MCF 10A (cell line): ENCODE results near the gene TBC1D19. TPM values are rescaled to one million over a fixed set of nuclear protein-coding genes. Genes with fewer than 3 reads are reported as not detected.
"Not testable (repeated sequence)": the region's sequence is repeated elsewhere in the genome, so short reads cannot be mapped to it uniquely, and the experiment has no call there.

Experiments
- BruUV-seq: library from RNA; stranded (reverse); fragments of 400-500 nt; replicated peaks from 2 replicates; lab custom pipeline; 2021; lab: Mats Ljungman, UMichigan
- CTCF ChIA-PET: fragments of 300-600 bp; sonication (Branson Sonifier 250); formaldehyde crosslinking; extraction: SDS; loops from one replicate; lab custom pipeline; 2021; ENCODE audit warnings: antibody characterized with exemption, inconsistent platforms; lab: Yijun Ruan, JAX
- POLR2A ChIA-PET: fragments of 300-600, 350-650 bp; sonication (Branson Sonifier 250); formaldehyde crosslinking; extraction: SDS; loops from one replicate; lab custom pipeline; 2020; ENCODE audit warnings: antibody characterized with exemption, inconsistent platforms; lab: Yijun Ruan, JAX
- DNase-seq: peaks from one replicate; pipeline ENCODE4 v3.0.0-alpha.2; 2018; ENCODE audit not compliant: unreplicated experiment
- H3K27ac Mint-ChIP-seq: one replicate; pipeline ENCODE4 v1.8.0; 2022; ENCODE audit warnings: mild to moderate bottlenecking, low read depth, mixed read lengths; ENCODE audit not compliant: unreplicated experiment
- H3K27me3 Mint-ChIP-seq: one replicate; pipeline ENCODE4 v1.8.0; 2022; ENCODE audit warnings: mixed read lengths; ENCODE audit not compliant: insufficient read depth, unreplicated experiment
- H3K36me3 Mint-ChIP-seq: one replicate; pipeline ENCODE4 v1.8.0; 2022; ENCODE audit warnings: mild to moderate bottlenecking, moderate library complexity, mixed read lengths; ENCODE audit not compliant: insufficient read depth, unreplicated experiment
- H3K4me1 Mint-ChIP-seq: one replicate; pipeline ENCODE4 v1.8.0; 2022; ENCODE audit warnings: mixed read lengths; ENCODE audit not compliant: insufficient read depth, unreplicated experiment
- H3K4me3 Mint-ChIP-seq: one replicate; pipeline ENCODE4 v1.8.0; 2022; ENCODE audit warnings: mild to moderate bottlenecking, moderate library complexity, mixed read lengths; ENCODE audit not compliant: unreplicated experiment
- H3K9me3 Mint-ChIP-seq: one replicate; pipeline ENCODE4 v1.8.0; 2022; ENCODE audit warnings: mixed read lengths; ENCODE audit not compliant: unreplicated experiment
- intact Hi-C: fragments of 100-400 bp; cut with micrococcal nuclease; formaldehyde crosslinking; loops from 2 replicates; pipeline ENCODE4 v1.14.1; 2022
- total RNA-seq: library from RNA; stranded (reverse); gene quantifications from 2 replicates; pipeline ENCODE4 v1.2.3, GENCODE V29; 2022
- TF ChIP-seq, protein P1 (sequence below): fragments of 200-600 bp; IDR thresholded peaks from one replicate; pipeline ENCODE4 v1.8.0; 2022; ENCODE audit warnings: antibody characterized with exemption, mild to moderate bottlenecking; ENCODE audit not compliant: unreplicated experiment

The TBC1D19 gene
- total RNA-seq, 1 experiment from 2014 or later, result 9.6 TPM

DNA sequence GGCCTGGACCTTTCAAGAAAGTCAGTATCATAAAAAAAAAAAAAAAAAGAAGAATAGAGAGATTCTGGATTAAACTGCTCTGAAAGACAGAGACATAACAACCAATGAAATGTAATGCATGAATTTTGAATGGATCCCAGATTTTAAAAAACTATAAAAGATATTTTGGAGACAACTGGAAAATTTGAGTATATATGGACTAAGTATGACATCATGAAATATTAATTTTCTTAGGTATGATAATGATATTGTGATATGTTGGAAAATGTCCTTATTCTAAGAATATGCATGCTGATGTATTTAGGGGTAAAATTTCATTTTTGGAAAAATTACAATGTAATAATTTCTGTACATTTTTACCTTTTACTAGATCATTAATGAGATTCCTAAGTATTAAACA lies 52.6 kb downstream of the TBC1D19 start:
- H3K27ac Mint-ChIP-seq, result no peak overlapping the region
- CTCF ChIA-PET, result no interaction called here
- intact Hi-C loops, result no loop called here

GRCh38 chr4:26640639-26641038 lies 56.8 kb downstream of the TBC1D19 start:
- BruUV-seq, H3K27me3 Mint-ChIP-seq: not testable (repeated sequence)

More for the DNA sequence above, 52.6 kb downstream of the TBC1D19 start:
- Mint-ChIP-seq H3K27me3 (no peaks in the 10 kb centered on the region), H3K9me3 (no peaks in the 10 kb centered on the region), H3K4me1 (no peaks in the 10 kb centered on the region), H3K4me3 (no peak overlapping the region), H3K36me3 (peaks cover 8% of the 10 kb centered on the region)
- no peak for DNase-seq
- no TSS peak for BruUV-seq
- POLR2A ChIA-PET, result no interaction called here
- TF ChIP-seq, protein P1, sequence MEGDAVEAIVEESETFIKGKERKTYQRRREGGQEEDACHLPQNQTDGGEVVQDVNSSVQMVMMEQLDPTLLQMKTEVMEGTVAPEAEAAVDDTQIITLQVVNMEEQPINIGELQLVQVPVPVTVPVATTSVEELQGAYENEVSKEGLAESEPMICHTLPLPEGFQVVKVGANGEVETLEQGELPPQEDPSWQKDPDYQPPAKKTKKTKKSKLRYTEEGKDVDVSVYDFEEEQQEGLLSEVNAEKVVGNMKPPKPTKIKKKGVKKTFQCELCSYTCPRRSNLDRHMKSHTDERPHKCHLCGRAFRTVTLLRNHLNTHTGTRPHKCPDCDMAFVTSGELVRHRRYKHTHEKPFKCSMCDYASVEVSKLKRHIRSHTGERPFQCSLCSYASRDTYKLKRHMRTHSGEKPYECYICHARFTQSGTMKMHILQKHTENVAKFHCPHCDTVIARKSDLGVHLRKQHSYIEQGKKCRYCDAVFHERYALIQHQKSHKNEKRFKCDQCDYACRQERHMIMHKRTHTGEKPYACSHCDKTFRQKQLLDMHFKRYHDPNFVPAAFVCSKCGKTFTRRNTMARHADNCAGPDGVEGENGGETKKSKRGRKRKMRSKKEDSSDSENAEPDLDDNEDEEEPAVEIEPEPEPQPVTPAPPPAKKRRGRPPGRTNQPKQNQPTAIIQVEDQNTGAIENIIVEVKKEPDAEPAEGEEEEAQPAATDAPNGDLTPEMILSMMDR, result no peak

GRCh38 chr4:26647523-26648224 lies 63.8 kb downstream of the TBC1D19 start:
- BruUV-seq, result no TSS peak
- intact Hi-C loops, result no loop called here
- peaks cover 12% of the 10 kb centered on the region for H3K9me3 Mint-ChIP-seq

More at GRCh38 chr4:26640639-26641038, 56.8 kb downstream of the TBC1D19 start:
- H3K4me3 Mint-ChIP-seq, DNase-seq, H3K9me3 Mint-ChIP-seq, H3K27ac Mint-ChIP-seq, CTCF ChIA-PET, intact Hi-C loops, H3K4me1 Mint-ChIP-seq, POLR2A ChIA-PET: not testable (repeated sequence)
- peaks cover 14% of the 10 kb centered on the region for H3K36me3 Mint-ChIP-seq

DNA sequence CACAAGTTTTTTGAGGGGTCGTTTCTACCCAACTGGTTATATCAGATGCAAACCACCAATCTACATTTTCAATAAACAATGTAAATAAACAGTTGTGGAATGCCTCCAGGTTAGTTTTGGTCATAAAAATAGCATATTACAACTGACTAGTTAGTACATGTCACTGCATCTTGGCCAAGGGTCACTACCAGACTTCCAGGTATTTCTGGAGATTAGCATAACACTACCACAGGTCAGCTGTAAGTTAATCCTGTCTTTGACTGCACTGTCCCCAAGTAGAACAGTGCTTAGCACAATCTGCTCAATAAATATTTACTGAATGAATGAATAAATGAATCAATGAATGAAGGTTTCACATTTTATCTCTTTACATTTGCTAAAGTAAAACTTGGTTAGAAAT lies 64.4 kb downstream of the TBC1D19 start:
- no TSS peak for BruUV-seq
- intact Hi-C loops, result no loop called here
- Mint-ChIP-seq H3K4me1 (no peaks in the 10 kb centered on the region), H3K4me3 (no peak overlapping the region), H3K9me3 (peaks cover 15% of the 10 kb centered on the region), H3K27me3 (no peaks in the 10 kb centered on the region), H3K27ac (no peak overlapping the region), H3K36me3 (peaks cover 6% of the 10 kb centered on the region)
- ChIA-PET POLR2A (no interaction called here), CTCF (interaction anchor here (0.7 kb wide), 1 partner anchor 948 kb away, joined by 3 read pairs; no protein-coding TSS in a partner anchor)
- DNase-seq, result no peak
- TF ChIP-seq, protein P1, result no peak

More at GRCh38 chr4:26647523-26648224, 63.8 kb downstream of the TBC1D19 start:
- no peak overlapping the region for H3K27ac Mint-ChIP-seq
- H3K4me1 Mint-ChIP-seq, result no peaks in the 10 kb centered on the region
- H3K4me3 Mint-ChIP-seq, result no peak overlapping the region
- DNase-seq, result no peak
- CTCF ChIA-PET, result interaction anchor here (0.7 kb wide), 1 partner anchor 948 kb away, joined by 3 read pairs; no protein-coding TSS in a partner anchor
- TF ChIP-seq, protein P1, result no peak
- POLR2A ChIA-PET, result no interaction called here
- H3K27me3 Mint-ChIP-seq, result no peaks in the 10 kb centered on the region
- peaks cover 6% of the 10 kb centered on the region for H3K36me3 Mint-ChIP-seq
